ENCODE measurements around the gene C11orf24. TPM values are rescaled to one million over a fixed set of nuclear protein-coding genes. Genes with fewer than 3 reads are reported as not detected.

The C11orf24 gene
- total RNA-seq, 1 experiment from 2014 or later, result 37.8 TPM

- POLR2A ChIA-PET, result interaction anchor here (1.2 kb wide), 3 partner anchors 24 to 87 kb away, joined by 3 to 4 read pairs (median 3); partner anchors contain the start of gene C11orf24
- DNase-seq (ENCODE audit: low read depth, low spot score) (no peak), ATAC-seq (no peak)
- no peaks in the 10 kb centered on the region for H3K79me2 ChIP-seq (ENCODE audit: insufficient read depth, low read length)
- H3K4me1 ChIP-seq (ENCODE audit: control insufficient read depth in 1 of 2, insufficient read depth in 2 of 2, low read length in 2 of 2), result peaks cover 6 to 22% of the 10 kb centered on the region in 2 experiments; a peak in 3 of 4 replicates
- H2AFZ ChIP-seq (ENCODE audit: low read depth, low read length, poor library complexity, severe bottlenecking), result no peak overlapping the region
- no peak overlapping the region for H3K9ac ChIP-seq (ENCODE audit: low read length)
- no peak for TF ChIP-seq EGR1 (IDR thresholded peaks at IDR 0.05; ENCODE audit: low read depth)
- H3K4me3 ChIP-seq (replicated peaks in 1 of 2; ENCODE audit: low read depth in 1 of 2, low read length in 2 of 2), result no peak overlapping the region
- H3K9me2 ChIP-seq (ENCODE audit: insufficient read depth), result no peaks in the 10 kb centered on the region
- no peaks in the 10 kb centered on the region for H4K20me1 ChIP-seq (ENCODE audit: insufficient read depth)
- BruUV-seq (replicated peaks), result no TSS peak
- intact Hi-C loops (cut with micrococcal nuclease), result loop anchor here (1.0 to 2.0 kb wide), 2 partner anchors 39 to 88 kb away; no protein-coding TSS in a partner anchor
- H3K36me3 ChIP-seq (ENCODE audit: control insufficient read depth in 1 of 2, insufficient read depth in 2 of 2, low read length in 2 of 2), result no peaks in the 10 kb centered on the region
- no peaks in the 10 kb centered on the region for H3K9me3 ChIP-seq (ENCODE audit: control insufficient read depth in 1 of 2, insufficient read depth in 1 of 2, low read depth in 1 of 2, low read length in 2 of 2)
- CTCF ChIA-PET, result interaction anchor here (0.5 to 5.0 kb wide), 7 partner anchors 24 to 1318 kb away, joined by 3 to 30 read pairs (median 8); partner anchors contain the start of gene C11orf24
- RAD21 ChIA-PET (ENCODE audit: low non-redundant PET in 1 of 2, low total read pairs in 2 of 2, uncharacterized antibody in 2 of 2, unreplicated experiment in 2 of 2), result interaction anchor here (1.3 to 3.1 kb wide), 3 partner anchors 37 to 39 kb away, joined by 3 to 12 read pairs (median 6); no protein-coding TSS in a partner anchor
- no peak overlapping the region for H3K27ac ChIP-seq (ENCODE audit: low read depth, low read length)
- no peaks in the 10 kb centered on the region for H3K27me3 ChIP-seq (ENCODE audit: insufficient read depth, low read length)
- no peak overlapping the region for H3K4me2 ChIP-seq (ENCODE audit: low read length)
Measured at GRCh38 chr11:68296344-68297051, 24.7 kb upstream of the C11orf24 start.

- intact Hi-C loops (cut with micrococcal nuclease), result loop anchor here (2.0 kb wide), 1 partner anchor 87 kb away; no protein-coding TSS in a partner anchor
- ATAC-seq (no peak), DNase-seq (ENCODE audit: low read depth, low spot score) (no peak)
- CTCF ChIA-PET, result interaction anchor here (0.5 to 5.0 kb wide), 3 partner anchors 24 to 1318 kb away, joined by 3 to 30 read pairs (median 8); partner anchors contain the start of gene C11orf24
- RAD21 ChIA-PET (ENCODE audit: low non-redundant PET in 1 of 2, low total read pairs in 2 of 2, uncharacterized antibody in 2 of 2, unreplicated experiment in 2 of 2), result interaction anchor here in 1 of 2 experiments (3.1 kb wide), 1 partner anchor 38 kb away, joined by 12 read pairs; no protein-coding TSS in a partner anchor
- no peaks in the 10 kb centered on the region for H3K27me3 ChIP-seq (ENCODE audit: insufficient read depth, low read length)
- H3K4me2 ChIP-seq (ENCODE audit: low read length), result no peak overlapping the region
- H3K36me3 ChIP-seq (ENCODE audit: control insufficient read depth in 1 of 2, insufficient read depth in 2 of 2, low read length in 2 of 2), result no peaks in the 10 kb centered on the region
- no peaks in the 10 kb centered on the region for H3K9me3 ChIP-seq (ENCODE audit: control insufficient read depth in 1 of 2, insufficient read depth in 1 of 2, low read depth in 1 of 2, low read length in 2 of 2)
- no peaks in the 10 kb centered on the region for H3K9me2 ChIP-seq (ENCODE audit: insufficient read depth)
- H3K4me3 ChIP-seq (replicated peaks in 1 of 2; ENCODE audit: low read depth in 1 of 2, low read length in 2 of 2), result no peak overlapping the region
- H3K9ac ChIP-seq (ENCODE audit: low read length), result no peak overlapping the region
- H3K27ac ChIP-seq (ENCODE audit: low read depth, low read length), result no peak overlapping the region
- POLR2A ChIA-PET, result interaction anchor here (1.2 kb wide), 1 partner anchor 24 kb away, joined by 4 read pairs; the partner anchor contains the start of gene C11orf24
- peaks cover 6 to 22% of the 10 kb centered on the region in 2 experiments; a peak in 3 of 4 replicates for H3K4me1 ChIP-seq (ENCODE audit: control insufficient read depth in 1 of 2, insufficient read depth in 2 of 2, low read length in 2 of 2)
- no TSS peak for BruUV-seq (replicated peaks)
- no peaks in the 10 kb centered on the region for H3K79me2 ChIP-seq (ENCODE audit: insufficient read depth, low read length)
- no peaks in the 10 kb centered on the region for H4K20me1 ChIP-seq (ENCODE audit: insufficient read depth)
- no peak overlapping the region for H2AFZ ChIP-seq (ENCODE audit: low read depth, low read length, poor library complexity, severe bottlenecking)
- no peak for TF ChIP-seq POLR2AphosphoS5 (IDR thresholded peaks at IDR 0.05; ENCODE audit: low read depth, low read length)
- TF ChIP-seq CEBPB (IDR thresholded peaks at IDR 0.05; ENCODE audit: low read depth), result no peak
- TF ChIP-seq EGR1 (IDR thresholded peaks at IDR 0.05; ENCODE audit: low read depth), result no peak
- no peak for TF ChIP-seq EZH2 (IDR thresholded peaks at IDR 0.05)
- TF ChIP-seq SP1 (IDR thresholded peaks at IDR 0.05; ENCODE audit: low read depth), result no peak
- no peak for TF ChIP-seq YY1 (IDR thresholded peaks at IDR 0.05; ENCODE audit: extremely low read depth, insufficient replicate concordance, low read depth, low read length)
- TF ChIP-seq TCF7L2 (IDR thresholded peaks at IDR 0.05; ENCODE audit: borderline replicate concordance, extremely low read depth, insufficient read depth, insufficient read length), result no peak
- TF ChIP-seq REST (IDR thresholded peaks at IDR 0.05; ENCODE audit: low read depth), result no peak
- no peak for TF ChIP-seq ELF1 (IDR thresholded peaks at IDR 0.05; ENCODE audit: borderline replicate concordance, low read depth)
- no peak for TF ChIP-seq JUND (IDR thresholded peaks at IDR 0.05)
- no peak for TF ChIP-seq ZFX (IDR thresholded peaks at IDR 0.05)
- TF ChIP-seq POLR2A (IDR thresholded peaks at IDR 0.05; ENCODE audit: borderline replicate concordance, extremely low read depth, insufficient read depth, insufficient read length), result no peak
- TF ChIP-seq ZBTB33 (IDR thresholded peaks at IDR 0.05; ENCODE audit: extremely low read depth, insufficient replicate concordance, low read length), result no peak
Measured at GRCh38 chr11:68295940-68296339, 24.2 kb upstream of the C11orf24 start.
